Measurements from ENCODE around the gene ZNF408. TPM values are rescaled to one million over a fixed set of nuclear protein-coding genes. Genes with fewer than 3 reads are reported as not detected.

The ZNF408 gene
- polyA plus RNA-seq, 1 donor from 2014 or later, result 9.1 TPM

- Histone ChIP-seq H3K27me3 (ENCODE audit: insufficient read depth, low read depth, low read length) (no peaks in the 10 kb centered on the region), H3K4me2 (ENCODE audit: low read length) (no peak overlapping the region), H3K36me3 (ENCODE audit: insufficient read depth, low read length) (no peaks in the 10 kb centered on the region), H3K27ac (ENCODE audit: low read length) (no peak overlapping the region), H3K9ac (ENCODE audit: low read length) (no peak overlapping the region), H3K9me3 (ENCODE audit: low read length) (no peaks in the 10 kb centered on the region), H3K9me2 (ENCODE audit: insufficient read depth, low read length) (no peaks in the 10 kb centered on the region), H3K4me3 (ENCODE audit: low read length) (no peak overlapping the region), H3K79me2 (replicated peaks; ENCODE audit: insufficient read depth, low read length) (no peaks in the 10 kb centered on the region), H2AFZ (ENCODE audit: low read depth, low read length) (no peak overlapping the region), H3F3A (ENCODE audit: insufficient read depth, low read length, poor library complexity, severe bottlenecking) (no peaks in the 10 kb centered on the region), H4K20me1 (ENCODE audit: insufficient read depth) (no peaks in the 10 kb centered on the region)
- TF ChIP-seq POLR2AphosphoS5 (IDR thresholded peaks at IDR 0.05) (no peak), SMC3 (conservative IDR thresholded peaks at IDR 0.05; ENCODE audit: poor library complexity) (no peak), REST (IDR thresholded peaks at IDR 0.05; ENCODE audit: borderline replicate concordance) (no peak), EZH2 (IDR thresholded peaks at IDR 0.05; ENCODE audit: borderline replicate concordance, insufficient read depth, low read length, poor library complexity, severe bottlenecking) (no peak), RAD21 (conservative IDR thresholded peaks at IDR 0.05) (no peak), EP300 (conservative IDR thresholded peaks at IDR 0.05; ENCODE audit: poor library complexity, severe bottlenecking) (no peak), TAF1 (IDR thresholded peaks at IDR 0.05; ENCODE audit: low read depth) (no peak), MXI1 (conservative IDR thresholded peaks at IDR 0.05; ENCODE audit: poor library complexity, severe bottlenecking) (no peak)
- TF ChIP-seq, protein P1, sequence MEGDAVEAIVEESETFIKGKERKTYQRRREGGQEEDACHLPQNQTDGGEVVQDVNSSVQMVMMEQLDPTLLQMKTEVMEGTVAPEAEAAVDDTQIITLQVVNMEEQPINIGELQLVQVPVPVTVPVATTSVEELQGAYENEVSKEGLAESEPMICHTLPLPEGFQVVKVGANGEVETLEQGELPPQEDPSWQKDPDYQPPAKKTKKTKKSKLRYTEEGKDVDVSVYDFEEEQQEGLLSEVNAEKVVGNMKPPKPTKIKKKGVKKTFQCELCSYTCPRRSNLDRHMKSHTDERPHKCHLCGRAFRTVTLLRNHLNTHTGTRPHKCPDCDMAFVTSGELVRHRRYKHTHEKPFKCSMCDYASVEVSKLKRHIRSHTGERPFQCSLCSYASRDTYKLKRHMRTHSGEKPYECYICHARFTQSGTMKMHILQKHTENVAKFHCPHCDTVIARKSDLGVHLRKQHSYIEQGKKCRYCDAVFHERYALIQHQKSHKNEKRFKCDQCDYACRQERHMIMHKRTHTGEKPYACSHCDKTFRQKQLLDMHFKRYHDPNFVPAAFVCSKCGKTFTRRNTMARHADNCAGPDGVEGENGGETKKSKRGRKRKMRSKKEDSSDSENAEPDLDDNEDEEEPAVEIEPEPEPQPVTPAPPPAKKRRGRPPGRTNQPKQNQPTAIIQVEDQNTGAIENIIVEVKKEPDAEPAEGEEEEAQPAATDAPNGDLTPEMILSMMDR (IDR thresholded peaks at IDR 0.05; ENCODE audit: poor library complexity, severe bottlenecking), result no peak
Observed at GRCh38 chr11:46664612-46665011, 36.2 kb upstream of the ZNF408 start.

GRCh38 chr11:46665356-46665755 lies 35.5 kb upstream of the ZNF408 start:
- Histone ChIP-seq H3K9ac (ENCODE audit: low read length) (no peak overlapping the region), H3K4me2 (ENCODE audit: low read length) (no peak overlapping the region), H3K79me2 (replicated peaks; ENCODE audit: insufficient read depth, low read length) (no peaks in the 10 kb centered on the region), H3K9me2 (ENCODE audit: insufficient read depth, low read length) (no peaks in the 10 kb centered on the region), H3K27ac (ENCODE audit: low read length) (no peak overlapping the region), H3F3A (ENCODE audit: insufficient read depth, low read length, poor library complexity, severe bottlenecking) (no peaks in the 10 kb centered on the region), H3K9me3 (ENCODE audit: low read length) (no peaks in the 10 kb centered on the region), H2AFZ (ENCODE audit: low read depth, low read length) (no peak overlapping the region), H3K36me3 (ENCODE audit: insufficient read depth, low read length) (no peaks in the 10 kb centered on the region), H3K4me3 (ENCODE audit: low read length) (no peak overlapping the region), H4K20me1 (ENCODE audit: insufficient read depth) (no peaks in the 10 kb centered on the region), H3K27me3 (ENCODE audit: insufficient read depth, low read depth, low read length) (no peaks in the 10 kb centered on the region)
- TF ChIP-seq, protein P1 (IDR thresholded peaks at IDR 0.05; ENCODE audit: poor library complexity, severe bottlenecking), result no peak
- TF ChIP-seq EZH2 (IDR thresholded peaks at IDR 0.05; ENCODE audit: borderline replicate concordance, insufficient read depth, low read length, poor library complexity, severe bottlenecking) (no peak), REST (IDR thresholded peaks at IDR 0.05; ENCODE audit: borderline replicate concordance) (no peak), EP300 (conservative IDR thresholded peaks at IDR 0.05; ENCODE audit: poor library complexity, severe bottlenecking) (no peak), POLR2AphosphoS5 (IDR thresholded peaks at IDR 0.05) (no peak), RAD21 (conservative IDR thresholded peaks at IDR 0.05) (no peak)
